HepG2 (cell line): ENCODE measurements around the gene GABRG3.

Experiments used
- EP300 ChIP-seq, 3 experiments: sonication (generic) in 1 of 3; formaldehyde crosslinking in 1 of 3; IDR thresholded peaks; 2 replicates each; pipeline versions ENCODE4 v1.5.1 to v1.6.1; 2011 to 2020; ENCODE audit warnings: low read depth in 2 of 3, low read length in 2 of 3, borderline replicate concordance in 1 of 3, improper control_type of control experiment in 1 of 3, mild to moderate bottlenecking in 1 of 3, missing genetic modification reagents in 1 of 3, moderate library complexity in 1 of 3
- ESRRA ChIP-seq: sonication (generic); formaldehyde crosslinking; IDR thresholded peaks from 2 replicates; pipeline ENCODE4 v1.5.1; 2020; ENCODE audit warnings: mild to moderate bottlenecking, low read depth, missing genetic modification reagents
- ISL2 ChIP-seq: sonication (generic); formaldehyde crosslinking; IDR thresholded peaks from 2 replicates; pipeline ENCODE4 v1.5.0; 2020; ENCODE audit warnings: missing genetic modification reagents
- TF ChIP-seq, protein P1 (sequence below): sonication (generic); formaldehyde crosslinking; IDR thresholded peaks from 2 replicates; pipeline ENCODE4 v1.5.0; 2020; ENCODE audit warnings: mild to moderate bottlenecking, missing genetic modification reagents, moderate library complexity
- TF ChIP-seq, protein P2 (sequence below): sonication (generic); IDR thresholded peaks from 2 replicates; pipeline ENCODE4 v1.6.1; 2016; ENCODE audit warnings: low read depth, borderline replicate concordance
- TF ChIP-seq, protein P3 (sequence below): sonication (generic); formaldehyde crosslinking; IDR thresholded peaks from 2 replicates; pipeline ENCODE4 v1.8.0; 2022; ENCODE audit warnings: low read depth, missing genetic modification reagents

DNA sequence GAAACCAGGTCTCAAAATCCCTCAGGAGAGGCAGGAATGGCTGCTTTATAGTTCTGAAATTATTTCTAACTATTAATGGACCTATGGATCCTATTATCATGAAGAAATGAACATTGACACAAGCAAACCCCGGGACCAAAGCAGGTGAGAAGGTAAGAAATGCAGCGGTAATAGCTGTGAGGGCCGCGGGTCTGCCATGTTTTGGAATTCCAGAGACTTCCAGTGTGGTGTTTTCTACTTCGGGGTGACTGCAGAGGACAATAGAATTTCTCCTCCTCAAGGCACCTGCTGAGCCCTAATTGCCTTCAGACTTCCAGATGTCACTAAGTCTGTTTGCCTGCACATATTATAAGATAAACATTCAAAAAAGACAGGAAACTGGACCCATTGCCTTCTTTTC is 437.4 kb downstream of the GABRG3 start:
- no peak for TF ChIP-seq EP300 (IDR thresholded peaks at IDR 0.05; ENCODE audit: low read depth in 2 of 2, low read length in 2 of 2)
- TF ChIP-seq EP300 (CRISPR knock-in tag; IDR thresholded peaks at IDR 0.05; ENCODE audit: borderline replicate concordance) = no peak
- TF ChIP-seq, protein P1, sequence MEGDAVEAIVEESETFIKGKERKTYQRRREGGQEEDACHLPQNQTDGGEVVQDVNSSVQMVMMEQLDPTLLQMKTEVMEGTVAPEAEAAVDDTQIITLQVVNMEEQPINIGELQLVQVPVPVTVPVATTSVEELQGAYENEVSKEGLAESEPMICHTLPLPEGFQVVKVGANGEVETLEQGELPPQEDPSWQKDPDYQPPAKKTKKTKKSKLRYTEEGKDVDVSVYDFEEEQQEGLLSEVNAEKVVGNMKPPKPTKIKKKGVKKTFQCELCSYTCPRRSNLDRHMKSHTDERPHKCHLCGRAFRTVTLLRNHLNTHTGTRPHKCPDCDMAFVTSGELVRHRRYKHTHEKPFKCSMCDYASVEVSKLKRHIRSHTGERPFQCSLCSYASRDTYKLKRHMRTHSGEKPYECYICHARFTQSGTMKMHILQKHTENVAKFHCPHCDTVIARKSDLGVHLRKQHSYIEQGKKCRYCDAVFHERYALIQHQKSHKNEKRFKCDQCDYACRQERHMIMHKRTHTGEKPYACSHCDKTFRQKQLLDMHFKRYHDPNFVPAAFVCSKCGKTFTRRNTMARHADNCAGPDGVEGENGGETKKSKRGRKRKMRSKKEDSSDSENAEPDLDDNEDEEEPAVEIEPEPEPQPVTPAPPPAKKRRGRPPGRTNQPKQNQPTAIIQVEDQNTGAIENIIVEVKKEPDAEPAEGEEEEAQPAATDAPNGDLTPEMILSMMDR (CRISPR knock-in tag) = no peak
- no peak for TF ChIP-seq ESRRA
- TF ChIP-seq ISL2 (CRISPR knock-in tag) = no peak
- TF ChIP-seq, protein P2, sequence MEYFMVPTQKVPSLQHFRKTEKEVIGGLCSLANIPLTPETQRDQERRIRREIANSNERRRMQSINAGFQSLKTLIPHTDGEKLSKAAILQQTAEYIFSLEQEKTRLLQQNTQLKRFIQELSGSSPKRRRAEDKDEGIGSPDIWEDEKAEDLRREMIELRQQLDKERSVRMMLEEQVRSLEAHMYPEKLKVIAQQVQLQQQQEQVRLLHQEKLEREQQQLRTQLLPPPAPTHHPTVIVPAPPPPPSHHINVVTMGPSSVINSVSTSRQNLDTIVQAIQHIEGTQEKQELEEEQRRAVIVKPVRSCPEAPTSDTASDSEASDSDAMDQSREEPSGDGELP = no peak
- TF ChIP-seq, protein P3, sequence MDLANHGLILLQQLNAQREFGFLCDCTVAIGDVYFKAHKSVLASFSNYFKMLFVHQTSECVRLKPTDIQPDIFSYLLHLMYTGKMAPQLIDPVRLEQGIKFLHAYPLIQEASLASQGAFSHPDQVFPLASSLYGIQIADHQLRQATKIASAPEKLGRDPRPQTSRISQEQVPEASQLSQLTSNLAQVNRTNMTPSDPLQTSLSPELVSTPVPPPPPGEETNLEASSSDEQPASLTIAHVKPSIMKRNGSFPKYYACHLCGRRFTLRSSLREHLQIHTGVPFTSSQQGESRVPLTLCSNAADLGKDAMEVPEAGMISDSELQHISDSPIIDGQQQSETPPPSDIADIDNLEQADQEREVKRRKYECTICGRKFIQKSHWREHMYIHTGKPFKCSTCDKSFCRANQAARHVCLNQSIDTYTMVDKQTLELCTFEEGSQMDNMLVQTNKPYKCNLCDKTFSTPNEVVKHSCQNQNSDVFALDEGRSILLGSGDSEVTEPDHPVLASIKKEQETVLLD (CRISPR knock-in tag) = no peak
